Endodermal cell (in vitro differentiated cells): ENCODE data around the gene CHRNB1. TPM values are rescaled to one million over a fixed set of nuclear protein-coding genes. Genes with fewer than 3 reads are reported as not detected.

Experiments
- DNase-seq: peaks from one replicate; pipeline ENCODE4 v3.0.0-alpha.2; 2017
- H3K27ac ChIP-seq: 2 replicates; pipeline ENCODE4 v1.5.1; 2013; ENCODE audit warnings: mild to moderate bottlenecking, low read depth, low read length, moderate library complexity
- H3K27me3 ChIP-seq: 2 replicates; pipeline ENCODE4 v1.6.1; 2013; ENCODE audit warnings: mild to moderate bottlenecking, low read length, moderate library complexity; ENCODE audit not compliant: insufficient read depth, control insufficient read depth, poor library complexity, severe bottlenecking
- H3K36me3 ChIP-seq: 2 replicates; pipeline ENCODE4 v1.7.0; 2013; ENCODE audit warnings: mild to moderate bottlenecking, low read length, moderate library complexity; ENCODE audit not compliant: control insufficient read depth, insufficient read depth
- H3K4me1 ChIP-seq: one replicate; pipeline ENCODE4 v1.7.0; 2013; ENCODE audit warnings: low read length; ENCODE audit not compliant: control insufficient read depth, insufficient read depth
- H3K4me3 ChIP-seq: 2 replicates; pipeline ENCODE4 v1.5.1; 2013; ENCODE audit warnings: mild to moderate bottlenecking, low read length, moderate library complexity
- H3K9ac ChIP-seq: 2 replicates; pipeline ENCODE4 v1.6.1; 2013; ENCODE audit warnings: mild to moderate bottlenecking, low read length, moderate library complexity; ENCODE audit not compliant: poor library complexity, severe bottlenecking; ENCODE audit errors: extremely low read depth
- H3K9me3 ChIP-seq: 2 replicates; pipeline ENCODE4 v1.6.1; 2013; ENCODE audit warnings: mild to moderate bottlenecking, low read length, moderate library complexity; ENCODE audit not compliant: control insufficient read depth
- H3K27ac Mint-ChIP-seq: 2 replicates; pipeline ENCODE4 v1.8.0; 2020; ENCODE audit warnings: mixed read lengths
- H3K27me3 Mint-ChIP-seq: 2 replicates; pipeline ENCODE4 v1.8.0; 2021; ENCODE audit warnings: mild to moderate bottlenecking, mixed read lengths; ENCODE audit not compliant: insufficient read depth
- H3K36me3 Mint-ChIP-seq: 2 replicates; pipeline ENCODE4 v1.8.0; 2020; ENCODE audit warnings: low read depth, mixed read lengths
- H3K4me1 Mint-ChIP-seq: 2 replicates; pipeline ENCODE4 v1.8.0; 2020; ENCODE audit warnings: mixed read lengths
- H3K4me3 Mint-ChIP-seq: 2 replicates; pipeline ENCODE4 v1.8.0; 2020; ENCODE audit warnings: mild to moderate bottlenecking, moderate library complexity, mixed read lengths
- H3K9me3 Mint-ChIP-seq: 2 replicates; pipeline ENCODE4 v1.8.0; 2020; ENCODE audit warnings: mild to moderate bottlenecking, mixed read lengths
- WGBS, 2 experiments: methylation state at CpG; one replicate each; pipeline versions ENCODE4 v1.1.5 to v1.1.7; 2013; ENCODE audit warnings: missing lambda C conversion rate in 2 of 2, mixed read lengths in 1 of 2; ENCODE audit not compliant: insufficient coverage in 1 of 2, insufficient read length in 1 of 2; 5-methylcytosine and 5-hydroxymethylcytosine counted together
- total RNA-seq, 2 donors: library from RNA; stranded (reverse); fragmentation: NEBNext Ultra II Directional in 1 of 2; extraction: Animal tissue kit (Norgen Biotek cat#: 25700) in 1 of 2; gene quantifications; 2 replicates in 1 of 2; 3 replicates in 1 of 2; pipeline ENCODE4 v1.2.1, GENCODE V29; 2021
- TF ChIP-seq, protein P1 (sequence below): fragments of 200-600 bp; sonication (generic); conservative IDR thresholded peaks from 2 replicates; pipeline ENCODE4 v1.5.0; 2021; ENCODE audit warnings: antibody characterized with exemption, mild to moderate bottlenecking

Gene CHRNB1
- total RNA-seq, 2 donors from 2014 or later, result 8.7 to 11.6 TPM

DNA sequence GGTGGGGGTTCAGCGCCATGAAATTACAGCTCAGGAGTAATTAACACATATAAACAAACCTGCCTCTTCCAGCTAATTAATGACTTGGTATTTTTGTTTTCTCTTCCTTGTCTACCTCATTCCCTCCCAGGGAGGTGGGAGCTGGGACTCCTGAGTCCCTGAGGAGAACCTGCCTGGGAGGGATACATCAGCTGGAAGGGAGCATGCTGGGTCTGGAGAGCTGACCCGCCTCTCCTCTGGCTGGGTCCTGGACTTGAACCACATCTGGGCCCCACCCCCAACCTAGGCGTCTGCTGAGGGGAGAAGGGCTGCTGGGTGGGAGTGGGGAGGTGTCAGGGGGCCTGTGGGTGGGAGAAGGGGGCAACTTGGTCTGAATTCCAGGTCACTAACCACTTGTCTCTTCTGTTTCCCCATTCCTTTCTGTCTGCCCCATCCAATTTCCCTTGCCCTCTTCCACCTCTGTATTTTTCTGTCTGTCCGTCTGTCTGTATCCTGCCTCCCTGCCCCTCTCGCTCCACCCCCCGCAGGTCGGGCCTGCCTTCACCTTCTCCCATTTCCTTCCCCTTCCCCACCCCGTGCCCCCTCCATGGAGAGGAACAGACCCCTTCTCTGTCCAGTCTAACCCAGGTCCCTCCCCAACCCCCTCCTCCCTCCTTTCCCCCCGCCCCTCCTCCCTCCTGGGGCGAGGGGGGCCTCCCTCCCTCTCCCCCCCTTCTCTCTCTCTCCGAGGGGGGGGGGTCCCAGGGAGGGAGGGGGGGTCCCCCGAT lies 37.2 kb upstream of the CHRNB1 start, which contains the start of gene NLGN2:
Gene NLGN2 (plus strand): TSS at position 361 of the 767 bp plus-strand sequence. CDS start 411 bp downstream, outside the sequence.
- H3K36me3 Mint-ChIP-seq, result peaks cover 27% of the 10 kb centered on the region
- H3K9ac ChIP-seq, result no peak within 1 kb of the TSS
- no peak for DNase-seq
- H3K27me3 ChIP-seq, result no peaks in the 10 kb centered on the region
- H3K4me1 Mint-ChIP-seq, result peaks cover 16% of the 10 kb centered on the region
- H3K9me3 ChIP-seq, result no peaks in the 10 kb centered on the region
- H3K4me3 ChIP-seq, result no peak within 1 kb of the TSS
- peaks cover 16% of the 10 kb centered on the region for H3K27me3 Mint-ChIP-seq
- no peak within 1 kb of the TSS for H3K27ac ChIP-seq
- TF ChIP-seq, protein P1, sequence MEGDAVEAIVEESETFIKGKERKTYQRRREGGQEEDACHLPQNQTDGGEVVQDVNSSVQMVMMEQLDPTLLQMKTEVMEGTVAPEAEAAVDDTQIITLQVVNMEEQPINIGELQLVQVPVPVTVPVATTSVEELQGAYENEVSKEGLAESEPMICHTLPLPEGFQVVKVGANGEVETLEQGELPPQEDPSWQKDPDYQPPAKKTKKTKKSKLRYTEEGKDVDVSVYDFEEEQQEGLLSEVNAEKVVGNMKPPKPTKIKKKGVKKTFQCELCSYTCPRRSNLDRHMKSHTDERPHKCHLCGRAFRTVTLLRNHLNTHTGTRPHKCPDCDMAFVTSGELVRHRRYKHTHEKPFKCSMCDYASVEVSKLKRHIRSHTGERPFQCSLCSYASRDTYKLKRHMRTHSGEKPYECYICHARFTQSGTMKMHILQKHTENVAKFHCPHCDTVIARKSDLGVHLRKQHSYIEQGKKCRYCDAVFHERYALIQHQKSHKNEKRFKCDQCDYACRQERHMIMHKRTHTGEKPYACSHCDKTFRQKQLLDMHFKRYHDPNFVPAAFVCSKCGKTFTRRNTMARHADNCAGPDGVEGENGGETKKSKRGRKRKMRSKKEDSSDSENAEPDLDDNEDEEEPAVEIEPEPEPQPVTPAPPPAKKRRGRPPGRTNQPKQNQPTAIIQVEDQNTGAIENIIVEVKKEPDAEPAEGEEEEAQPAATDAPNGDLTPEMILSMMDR, result no peak
- H3K36me3 ChIP-seq, result peaks cover 24% of the 10 kb centered on the region
- H3K27ac Mint-ChIP-seq, result no peak within 1 kb of the TSS
- H3K4me3 Mint-ChIP-seq, result peak within 1 kb of the TSS; percentile 42
- no peaks in the 10 kb centered on the region for H3K9me3 Mint-ChIP-seq
- H3K4me1 ChIP-seq, result no peaks in the 10 kb centered on the region
- 89 to 100% methylated on average over 1 to 7 of the region's 12 CpGs for WGBS, 2 experiments

DNA sequence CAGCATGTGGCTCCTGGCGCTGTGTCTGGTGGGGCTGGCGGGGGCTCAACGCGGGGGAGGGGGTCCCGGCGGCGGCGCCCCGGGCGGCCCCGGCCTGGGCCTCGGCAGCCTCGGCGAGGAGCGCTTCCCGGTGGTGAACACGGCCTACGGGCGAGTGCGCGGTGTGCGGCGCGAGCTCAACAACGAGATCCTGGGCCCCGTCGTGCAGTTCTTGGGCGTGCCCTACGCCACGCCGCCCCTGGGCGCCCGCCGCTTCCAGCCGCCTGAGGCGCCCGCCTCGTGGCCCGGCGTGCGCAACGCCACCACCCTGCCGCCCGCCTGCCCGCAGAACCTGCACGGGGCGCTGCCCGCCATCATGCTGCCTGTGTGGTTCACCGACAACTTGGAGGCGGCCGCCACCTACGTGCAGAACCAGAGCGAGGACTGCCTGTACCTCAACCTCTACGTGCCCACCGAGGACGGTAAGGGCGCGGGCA lies 36.6 kb upstream of the CHRNB1 start:
- no peak overlapping the region for H3K9ac ChIP-seq
- DNase-seq, result peak; percentile 70
- 89 to 96% methylated on average over 30 to 58 of the region's 58 CpGs for WGBS, 2 experiments
- Mint-ChIP-seq H3K4me3 (peak overlapping the region; percentile 42), H3K36me3 (peaks cover 27% of the 10 kb centered on the region), H3K27ac (no peak overlapping the region), H3K27me3 (peaks cover 16% of the 10 kb centered on the region), H3K9me3 (no peaks in the 10 kb centered on the region), H3K4me1 (peaks cover 10% of the 10 kb centered on the region)
- H3K27ac ChIP-seq, result no peak overlapping the region
- H3K9me3 ChIP-seq, result no peaks in the 10 kb centered on the region
- H3K36me3 ChIP-seq, result peaks cover 24% of the 10 kb centered on the region
- H3K4me1 ChIP-seq, result no peaks in the 10 kb centered on the region
- H3K4me3 ChIP-seq, result no peak overlapping the region
- no peaks in the 10 kb centered on the region for H3K27me3 ChIP-seq
- TF ChIP-seq, protein P1, result no peak

DNA sequence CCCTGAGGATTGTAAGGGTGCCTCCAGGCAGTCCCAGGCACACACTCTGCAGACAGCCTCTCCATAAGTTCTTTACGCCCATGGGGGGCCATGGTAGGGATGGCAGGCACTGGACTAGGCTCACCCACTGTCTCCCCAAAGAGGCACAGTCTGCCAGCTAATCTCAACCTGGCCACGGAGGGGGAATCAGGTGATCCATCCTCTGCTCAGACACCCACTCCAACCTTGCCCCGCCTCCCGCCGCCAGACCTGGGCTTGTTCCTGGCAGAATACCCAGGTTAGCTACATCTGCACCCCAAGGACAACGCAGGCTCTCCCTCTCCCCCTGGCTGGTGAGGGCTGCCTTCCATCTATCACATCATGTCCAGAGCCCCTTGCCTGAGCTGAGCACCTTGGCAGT lies 36.0 kb upstream of the CHRNB1 start:
- Histone ChIP-seq H3K9ac (no peak overlapping the region), H3K27me3 (no peaks in the 10 kb centered on the region), H3K4me3 (no peak overlapping the region), H3K27ac (no peak overlapping the region), H3K36me3 (peaks cover 24% of the 10 kb centered on the region), H3K4me1 (no peaks in the 10 kb centered on the region), H3K9me3 (no peaks in the 10 kb centered on the region)
- TF ChIP-seq, protein P1, result no peak
- Mint-ChIP-seq H3K27ac (no peak overlapping the region), H3K4me3 (peak overlapping the region; percentile 29), H3K27me3 (peaks cover 16% of the 10 kb centered on the region), H3K36me3 (peaks cover 27% of the 10 kb centered on the region), H3K4me1 (peaks cover 10% of the 10 kb centered on the region), H3K9me3 (no peaks in the 10 kb centered on the region)
- DNase-seq, result no peak
- 89 to 92% methylated on average over 3 to 6 of the region's 6 CpGs for WGBS, 2 experiments
